ENCODE data around the gene TMEM59L. TPM values are rescaled to one million over a fixed set of nuclear protein-coding genes. Genes with fewer than 3 reads are reported as not detected.

The TMEM59L gene
- total RNA-seq, 6 donors from 2014 or later: 0.30 to 2.8 (median 1.0) TPM; not detected in 2

DNA sequence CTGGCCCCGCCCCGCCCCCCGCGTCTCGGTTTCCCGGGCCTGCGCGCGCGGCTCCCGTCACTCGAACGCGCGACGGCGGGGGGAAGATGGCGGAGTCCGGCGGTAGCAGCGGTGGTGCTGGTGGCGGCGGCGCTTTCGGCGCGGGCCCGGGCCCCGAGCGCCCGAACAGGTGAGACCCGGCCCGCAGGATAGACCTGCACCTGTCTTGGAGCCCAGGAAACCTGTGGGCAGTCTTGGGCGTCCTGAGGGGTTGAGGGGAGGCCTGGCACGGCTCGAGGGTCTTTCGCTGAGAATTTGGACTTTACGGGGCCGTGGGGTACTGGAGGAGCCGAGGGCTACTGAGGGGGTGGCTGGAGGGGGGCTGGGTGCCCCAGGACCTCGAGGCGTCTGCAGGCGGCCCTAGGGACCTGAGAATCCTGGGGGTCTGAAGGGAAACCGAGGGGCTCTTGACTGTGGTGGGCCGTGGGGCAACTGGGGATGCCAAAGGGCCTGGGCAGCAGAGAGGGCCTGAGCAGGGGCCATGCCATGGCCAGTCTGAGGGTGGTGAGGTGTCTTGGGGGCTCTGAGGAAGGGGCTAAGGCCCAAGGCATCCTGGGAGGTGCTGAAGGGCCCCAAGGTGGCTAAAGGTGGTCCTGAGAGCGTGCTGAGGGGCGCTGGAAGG is 24.4 kb downstream of the TMEM59L start, which contains the start of gene KLHL26:
Gene KLHL26 (plus strand): TSS at position 60 of the 661 bp plus-strand sequence. CDS start 27 bp downstream, at position 87.
- DNase-seq: peak in 1 of 2 donors; percentile 99
- no peaks in the 10 kb centered on the region for H3K36me3 ChIP-seq
- peak within 1 kb of the TSS; percentile 65 to 95 (median 82) for H3K4me3 ChIP-seq
- H3K4me1 ChIP-seq: peaks cover 5 to 37% (median 27%) of the 10 kb centered on the region in 4 donors
- no peaks in the 10 kb centered on the region for H3K9me3 ChIP-seq
- no peaks in the 10 kb centered on the region for H3K27me3 ChIP-seq
- no peak for ATAC-seq (ENCODE audit: low FRiP score in 2 of 2)
- TF ChIP-seq EP300 (IDR thresholded peaks at IDR 0.05) (no peak), POLR2A (IDR thresholded peaks at IDR 0.05) (peak in 2 of 4 donors; percentile 42 to 76), POLR2AphosphoS5 (IDR thresholded peaks at IDR 0.05) (peak; percentile 30 to 91)
- TF ChIP-seq, protein P1, sequence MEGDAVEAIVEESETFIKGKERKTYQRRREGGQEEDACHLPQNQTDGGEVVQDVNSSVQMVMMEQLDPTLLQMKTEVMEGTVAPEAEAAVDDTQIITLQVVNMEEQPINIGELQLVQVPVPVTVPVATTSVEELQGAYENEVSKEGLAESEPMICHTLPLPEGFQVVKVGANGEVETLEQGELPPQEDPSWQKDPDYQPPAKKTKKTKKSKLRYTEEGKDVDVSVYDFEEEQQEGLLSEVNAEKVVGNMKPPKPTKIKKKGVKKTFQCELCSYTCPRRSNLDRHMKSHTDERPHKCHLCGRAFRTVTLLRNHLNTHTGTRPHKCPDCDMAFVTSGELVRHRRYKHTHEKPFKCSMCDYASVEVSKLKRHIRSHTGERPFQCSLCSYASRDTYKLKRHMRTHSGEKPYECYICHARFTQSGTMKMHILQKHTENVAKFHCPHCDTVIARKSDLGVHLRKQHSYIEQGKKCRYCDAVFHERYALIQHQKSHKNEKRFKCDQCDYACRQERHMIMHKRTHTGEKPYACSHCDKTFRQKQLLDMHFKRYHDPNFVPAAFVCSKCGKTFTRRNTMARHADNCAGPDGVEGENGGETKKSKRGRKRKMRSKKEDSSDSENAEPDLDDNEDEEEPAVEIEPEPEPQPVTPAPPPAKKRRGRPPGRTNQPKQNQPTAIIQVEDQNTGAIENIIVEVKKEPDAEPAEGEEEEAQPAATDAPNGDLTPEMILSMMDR (IDR thresholded peaks at IDR 0.05): no peak
- WGBS, 2 donors: 14 to 31% methylated on average over 10 to 44 of the region's 47 CpGs
- peak within 1 kb of the TSS; percentile 83 to 94 (median 89) for H3K27ac ChIP-seq

GRCh38 chr19:18637673-18638630 is 25.3 kb downstream of the TMEM59L start:
- H3K27me3 ChIP-seq: no peaks in the 10 kb centered on the region
- 26 to 33% methylated on average over 3 of the region's 3 CpGs for WGBS, 2 donors
- peak in 1 of 2 donors; percentile 69 for DNase-seq
- no peak for ATAC-seq (ENCODE audit: low FRiP score in 2 of 2)
- peak overlapping the region in 3 of 4 donors; percentile 65 to 95 (median 83) for H3K4me3 ChIP-seq
- no peaks in the 10 kb centered on the region for H3K36me3 ChIP-seq
- TF ChIP-seq, protein P1 (IDR thresholded peaks at IDR 0.05): no peak
- TF ChIP-seq EP300 (IDR thresholded peaks at IDR 0.05) (no peak), POLR2A (IDR thresholded peaks at IDR 0.05) (no peak), POLR2AphosphoS5 (IDR thresholded peaks at IDR 0.05) (no peak)
- no peaks in the 10 kb centered on the region for H3K9me3 ChIP-seq
- peak overlapping the region; percentile 83 to 94 (median 89) for H3K27ac ChIP-seq
- peaks cover 5 to 37% (median 27%) of the 10 kb centered on the region in 4 donors for H3K4me1 ChIP-seq

DNA sequence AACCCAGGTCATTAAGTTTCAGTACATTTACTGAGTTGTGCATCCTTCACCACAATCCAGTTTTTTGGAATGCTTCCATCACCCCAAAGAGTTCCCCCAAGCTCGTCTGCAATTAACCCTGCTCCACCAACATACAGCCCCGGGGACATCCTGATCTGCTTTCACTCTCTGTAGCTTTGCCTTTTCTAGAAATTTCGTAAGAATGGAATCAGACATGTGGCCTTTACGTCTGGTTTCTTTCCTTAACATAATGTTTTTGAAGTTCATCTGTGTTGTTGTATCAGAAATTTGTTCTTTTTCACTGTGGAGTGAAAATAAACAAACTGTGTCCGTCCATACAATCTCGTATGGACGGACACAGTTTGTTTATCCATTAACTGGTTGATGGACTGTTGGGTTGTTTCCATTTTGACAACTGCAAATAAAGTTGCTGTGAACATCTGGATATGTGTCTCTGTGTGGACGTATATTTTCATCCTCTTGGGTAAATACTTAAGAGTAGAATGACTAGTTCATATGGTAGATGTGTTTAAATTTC is 27.1 kb downstream of the TMEM59L start:
- ATAC-seq (ENCODE audit: low FRiP score in 2 of 2) (no peak), DNase-seq (no peak)
- Histone ChIP-seq H3K27ac (no peak overlapping the region), H3K4me1 (peaks cover 8 to 41% (median 30%) of the 10 kb centered on the region in 4 donors), H3K36me3 (no peaks in the 10 kb centered on the region), H3K9me3 (no peaks in the 10 kb centered on the region), H3K4me3 (no peak overlapping the region), H3K27me3 (no peaks in the 10 kb centered on the region)
- WGBS, 2 donors: 63 to 67% methylated on average over 8 of the region's 8 CpGs
- no peak for TF ChIP-seq POLR2A (IDR thresholded peaks at IDR 0.05)
- TF ChIP-seq POLR2AphosphoS5 (IDR thresholded peaks at IDR 0.05): no peak
- TF ChIP-seq EP300 (IDR thresholded peaks at IDR 0.05): no peak
- TF ChIP-seq, protein P1 (IDR thresholded peaks at IDR 0.05): no peak

DNA sequence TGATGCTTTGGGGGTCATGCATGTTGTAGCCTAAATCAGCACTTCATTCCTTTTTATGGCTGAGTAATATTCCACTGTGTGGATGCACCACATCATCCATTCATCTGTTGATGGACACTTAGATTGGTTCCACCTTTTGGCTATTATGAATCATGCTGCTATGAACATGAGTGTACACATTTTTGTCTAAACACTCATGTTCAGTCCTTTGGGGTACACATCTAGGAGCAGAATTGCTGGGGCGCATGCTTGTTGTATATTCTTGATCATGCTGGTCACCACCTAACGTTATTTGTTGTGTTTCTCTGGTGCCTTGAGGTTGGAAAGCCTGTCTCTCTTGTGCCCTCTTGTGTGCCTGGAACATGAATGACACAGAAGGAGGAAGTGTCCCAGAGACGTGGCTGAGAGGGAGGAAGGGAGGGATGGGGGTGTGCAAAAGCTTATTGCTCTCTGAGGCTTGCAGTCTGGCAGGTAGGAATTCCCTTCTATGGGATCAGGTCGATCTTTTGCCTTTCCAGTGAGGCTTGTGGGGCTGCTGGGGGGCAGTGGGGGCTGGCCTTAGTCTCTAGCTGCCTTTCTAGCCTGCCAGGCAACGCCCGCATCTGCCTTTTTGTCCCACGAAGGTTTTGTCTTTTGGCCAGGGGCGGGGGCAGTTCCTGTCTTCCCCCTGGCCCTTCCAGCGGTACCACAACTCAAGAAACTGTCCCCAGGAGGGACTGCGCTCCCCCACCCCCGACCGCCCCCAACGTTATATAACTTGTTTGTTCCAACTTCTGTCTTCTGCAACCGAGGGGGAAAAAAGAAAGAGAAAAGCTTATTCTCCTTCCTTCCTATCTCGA is 31.7 kb downstream of the TMEM59L start:
- Histone ChIP-seq H3K36me3 (no peaks in the 10 kb centered on the region), H3K4me3 (no peak overlapping the region), H3K27me3 (no peaks in the 10 kb centered on the region), H3K27ac (no peak overlapping the region), H3K9me3 (no peaks in the 10 kb centered on the region), H3K4me1 (peaks cover 16 to 26% (median 19%) of the 10 kb centered on the region in 4 donors)
- DNase-seq (peak in 1 of 2 donors; percentile 54), ATAC-seq (ENCODE audit: low FRiP score in 2 of 2) (peak in 1 of 2 donors; percentile 56)
- no peak for TF ChIP-seq EP300 (IDR thresholded peaks at IDR 0.05)
- TF ChIP-seq, protein P1 (IDR thresholded peaks at IDR 0.05): peak in 1 of 6 experiments; percentile 12
- WGBS, 2 donors: 49 to 54% methylated on average over 15 of the region's 15 CpGs
